ENCODE results near the gene ERVK3-1. TPM values are rescaled to one million over a fixed set of nuclear protein-coding genes. Genes with fewer than 3 reads are reported as not detected.

The ERVK3-1 gene
- total RNA-seq, 2 donors from 2014 or later = 40.1 to 54.5 TPM

GRCh38 chr19:58362272-58362994, 57.3 kb downstream of the ERVK3-1 start, which contains the start of gene ZNF497:
TSS of gene ZNF497 (minus strand) at chr19:58362751. CDS start at chr19:58357635, 5,116 bp downstream.
- peak within 1 kb of the TSS; percentile 55 to 57 for H3K4me3 ChIP-seq
- peak; percentile 96 for DNase-seq (ENCODE audit: low spot score)
- intact Hi-C loops (cut with DNase I) = loop anchor here (5.0 kb wide), 1 partner anchor 35 kb away; the partner anchor contains the start of gene ZSCAN22
- H3K27ac ChIP-seq = peak within 1 kb of the TSS; percentile 90
- peak; percentile 92 for TF ChIP-seq POLR2AphosphoS5 (IDR thresholded peaks at IDR 0.05)
- TF ChIP-seq POLR2A (IDR thresholded peaks at IDR 0.05) = peak; percentile 51
- TF ChIP-seq, protein P1, sequence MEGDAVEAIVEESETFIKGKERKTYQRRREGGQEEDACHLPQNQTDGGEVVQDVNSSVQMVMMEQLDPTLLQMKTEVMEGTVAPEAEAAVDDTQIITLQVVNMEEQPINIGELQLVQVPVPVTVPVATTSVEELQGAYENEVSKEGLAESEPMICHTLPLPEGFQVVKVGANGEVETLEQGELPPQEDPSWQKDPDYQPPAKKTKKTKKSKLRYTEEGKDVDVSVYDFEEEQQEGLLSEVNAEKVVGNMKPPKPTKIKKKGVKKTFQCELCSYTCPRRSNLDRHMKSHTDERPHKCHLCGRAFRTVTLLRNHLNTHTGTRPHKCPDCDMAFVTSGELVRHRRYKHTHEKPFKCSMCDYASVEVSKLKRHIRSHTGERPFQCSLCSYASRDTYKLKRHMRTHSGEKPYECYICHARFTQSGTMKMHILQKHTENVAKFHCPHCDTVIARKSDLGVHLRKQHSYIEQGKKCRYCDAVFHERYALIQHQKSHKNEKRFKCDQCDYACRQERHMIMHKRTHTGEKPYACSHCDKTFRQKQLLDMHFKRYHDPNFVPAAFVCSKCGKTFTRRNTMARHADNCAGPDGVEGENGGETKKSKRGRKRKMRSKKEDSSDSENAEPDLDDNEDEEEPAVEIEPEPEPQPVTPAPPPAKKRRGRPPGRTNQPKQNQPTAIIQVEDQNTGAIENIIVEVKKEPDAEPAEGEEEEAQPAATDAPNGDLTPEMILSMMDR (IDR thresholded peaks at IDR 0.05) = peak in 3 of 4 experiments; percentile 17 to 35 (median 33)
- no peaks in the 10 kb centered on the region for H3K36me3 ChIP-seq
- H3K9me3 ChIP-seq = no peaks in the 10 kb centered on the region
- no peaks in the 10 kb centered on the region for H3K4me1 ChIP-seq (replicated peaks)
- under 1% methylated on average over 29 of the region's 74 CpGs for WGBS
- H3K27me3 ChIP-seq (replicated peaks; ENCODE audit: insufficient read depth) = no peaks in the 10 kb centered on the region

DNA sequence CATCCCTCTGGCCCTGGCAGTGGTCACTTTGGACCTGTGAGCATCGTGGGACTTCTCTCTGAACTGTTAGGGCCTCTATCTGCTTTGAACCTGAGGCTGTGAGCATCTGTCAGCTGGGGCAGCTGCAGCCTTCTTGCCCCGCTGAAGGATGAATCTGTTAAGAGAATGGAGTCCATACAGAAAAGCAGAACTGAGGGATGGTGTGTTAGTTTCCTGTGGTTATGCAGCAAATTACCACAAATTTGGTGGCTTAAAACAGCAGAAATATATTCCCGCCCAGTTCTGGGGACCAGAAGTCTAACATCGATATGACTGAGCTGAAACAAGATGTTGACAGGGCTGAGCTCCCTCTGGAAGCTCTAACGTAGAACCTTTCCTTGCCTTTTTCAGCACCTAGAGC, 59.0 kb downstream of the ERVK3-1 start:
- no peak for TF ChIP-seq POLR2AphosphoS5 (IDR thresholded peaks at IDR 0.05)
- TF ChIP-seq POLR2A (IDR thresholded peaks at IDR 0.05) = no peak
- TF ChIP-seq, protein P1 (IDR thresholded peaks at IDR 0.05) = no peak
- intact Hi-C loops (cut with DNase I) = loop anchor here (5.0 kb wide), 1 partner anchor 37 kb away; the partner anchor contains the start of gene ZSCAN22
- H3K27ac ChIP-seq = no peak overlapping the region
- H3K4me3 ChIP-seq = no peak overlapping the region
- 89% methylated on average over 5 of the region's 5 CpGs for WGBS
- DNase-seq (ENCODE audit: low spot score) = no peak
- H3K27me3 ChIP-seq (replicated peaks; ENCODE audit: insufficient read depth) = no peaks in the 10 kb centered on the region
- no peaks in the 10 kb centered on the region for H3K4me1 ChIP-seq (replicated peaks)
- H3K36me3 ChIP-seq = no peaks in the 10 kb centered on the region
- H3K9me3 ChIP-seq = no peaks in the 10 kb centered on the region

Small RNA genes lying within 50 kb of the gene (microRNA-seq; reads per million reads assigned to microRNA genes)
- gene MIR6806 = 0.34 reads per million

Small RNA genes lying within 50 kb of the gene (small RNA-seq; reads per million reads assigned to genes)
- gene MIR6806 = 0 to 0.10 reads per million in 2 donors
- 0.60 to 1.6 reads per million in 2 donors for gene RNA5SP473

Other genes starting within 250 kb of the ERVK3-1 start
- gene ZNF135, start 246.1 kb upstream of the ERVK3-1 start, total RNA-seq = 10 to 100 TPM; 13.4 to 19.3 TPM
- gene ZSCAN18, start 207.1 kb upstream of the ERVK3-1 start, total RNA-seq = 100 to 1,000 TPM; 108 to 146 TPM
- gene ZNF329, start 154.6 kb upstream of the ERVK3-1 start, total RNA-seq = 10 to 100 TPM; 14.7 to 18.4 TPM
- gene ZNF274, start 122.3 kb upstream of the ERVK3-1 start, total RNA-seq = 10 to 100 TPM; 34.5 to 34.7 TPM
- gene ZNF544, start 76.5 kb upstream of the ERVK3-1 start, total RNA-seq = 10 to 100 TPM; 56.9 to 87.4 TPM
- gene ZNF8, start 26.4 kb upstream of the ERVK3-1 start, total RNA-seq = 1 to 10 TPM; 6.1 to 9.3 TPM
- gene ZSCAN22, start 21.6 kb downstream of the ERVK3-1 start, total RNA-seq = 1 to 10 TPM; 2.7 to 4.1 TPM
- gene A1BG, start 48.1 kb downstream of the ERVK3-1 start, total RNA-seq = 10 to 100 TPM in 1 of 2 donors, 1 to 10 TPM in 1; 5.6 to 25.6 TPM
- 10 to 100 TPM in 1 of 2 donors, 1 to 10 TPM in 1; 6.6 to 11.0 TPM for gene ZNF497, start 57.4 kb downstream of the ERVK3-1 start, total RNA-seq
- 10 to 100 TPM; 12.2 to 15.7 TPM for gene ZNF837, start 75.7 kb downstream of the ERVK3-1 start, total RNA-seq
- 1,000 to 10,000 TPM; 1,184 to 2,289 TPM for gene RPS5, start 81.9 kb downstream of the ERVK3-1 start, total RNA-seq
- gene RNF225, start 90.3 kb downstream of the ERVK3-1 start, total RNA-seq = 1 to 10 TPM in 1 of 2 donors, under 1 TPM in 1; 0.62 to 7.0 TPM
- 10 to 100 TPM; 10.8 to 19.4 TPM for gene ZNF584, start 103.3 kb downstream of the ERVK3-1 start, total RNA-seq
- 10 to 100 TPM in 1 of 2 donors, 1 to 10 TPM in 1; 8.1 to 12.2 TPM for gene ZNF132, start 134.8 kb downstream of the ERVK3-1 start, total RNA-seq
- 10 to 100 TPM; 10.8 to 16.4 TPM for gene ZNF324B, start 146.2 kb downstream of the ERVK3-1 start, total RNA-seq
- gene ZNF324, start 161.7 kb downstream of the ERVK3-1 start, total RNA-seq = 10 to 100 TPM; 22.9 to 27.1 TPM
- 10 to 100 TPM; 37.8 to 38.0 TPM for gene ZNF446, start 171.0 kb downstream of the ERVK3-1 start, total RNA-seq
- 10 to 100 TPM in 1 of 2 donors, 1 to 10 TPM in 1; 6.6 to 20.7 TPM for gene SLC27A5, start 206.6 kb downstream of the ERVK3-1 start, total RNA-seq
- 10 to 100 TPM; 22.0 to 24.0 TPM for gene ZBTB45, start 214.4 kb downstream of the ERVK3-1 start, total RNA-seq
- 100 to 1,000 TPM; 237 to 374 TPM for gene TRIM28, start 238.7 kb downstream of the ERVK3-1 start, total RNA-seq
- gene CHMP2A, start 249.7 kb downstream of the ERVK3-1 start, total RNA-seq = 100 to 1,000 TPM; 102 to 126 TPM

Data from prostate gland (tissue), 2 donors.